Caco-2 (cell line): Measurements from ENCODE around the gene TAGLN. TPM values are rescaled to one million over a fixed set of nuclear protein-coding genes. Genes with fewer than 3 reads are reported as not detected.

ENCODE experiments used
- BruUV-seq: library from RNA; stranded (reverse); fragments of 400-500 nt; replicated peaks from 2 replicates; lab custom pipeline; 2021; lab: Mats Ljungman, UMichigan
- CTCF ChIA-PET: fragments of 300-600 bp; sonication (Branson Sonifier 250); formaldehyde crosslinking; loops from one replicate; lab custom pipeline; 2022; ENCODE audit warnings: antibody characterized with exemption; lab: Charles Lee
- POLR2A ChIA-PET: fragments of 300-600 bp; sonication (Branson Sonifier 250); formaldehyde crosslinking; loops from one replicate; lab custom pipeline; 2022; ENCODE audit warnings: antibody characterized with exemption; lab: Charles Lee
- DNase-seq, 2 experiments: peaks; one replicate each; pipeline versions ENCODE4 v3.0.0 to v3.0.0-alpha.2; 2020 to 2022
- H3K27me3 ChIP-seq: replicated peaks from 2 replicates; pipeline ENCODE4 v1.6.0; 2011; ENCODE audit warnings: low read length; ENCODE audit not compliant: control insufficient read depth, insufficient read depth
- H3K36me3 ChIP-seq: 2 replicates; pipeline ENCODE4 v1.5.1; 2011; ENCODE audit warnings: low read length; ENCODE audit not compliant: control insufficient read depth, insufficient read depth
- H3K4me1 ChIP-seq: fragments of 250-450 bp; sonication (Bioruptor Pico); 2 replicates; pipeline ENCODE4 v1.5.1; 2020; ENCODE audit warnings: mild to moderate bottlenecking
- H3K4me3 ChIP-seq: 2 replicates; pipeline ENCODE4 v1.5.1; 2011; ENCODE audit warnings: low read depth, mild to moderate bottlenecking, control low read depth, low read length
- H3K9me3 ChIP-seq: fragments of 250-450 bp; sonication (Bioruptor Pico); 2 replicates; pipeline ENCODE4 v1.5.1; 2020; ENCODE audit warnings: mild to moderate bottlenecking, moderate library complexity
- H3K27ac Mint-ChIP-seq: one replicate; pipeline ENCODE4 v1.8.0; 2022; ENCODE audit warnings: mixed read lengths; ENCODE audit not compliant: unreplicated experiment
- H3K27me3 Mint-ChIP-seq: one replicate; pipeline ENCODE4 v1.8.0; 2022; ENCODE audit warnings: mixed read lengths; ENCODE audit not compliant: insufficient read depth, unreplicated experiment
- H3K36me3 Mint-ChIP-seq: one replicate; pipeline ENCODE4 v1.8.0; 2022; ENCODE audit warnings: mild to moderate bottlenecking, mixed read lengths; ENCODE audit not compliant: insufficient read depth, unreplicated experiment
- H3K4me1 Mint-ChIP-seq: one replicate; pipeline ENCODE4 v1.8.0; 2022; ENCODE audit warnings: low read depth, mixed read lengths; ENCODE audit not compliant: unreplicated experiment
- H3K4me3 Mint-ChIP-seq: one replicate; pipeline ENCODE4 v1.8.0; 2022; ENCODE audit warnings: mild to moderate bottlenecking, moderate library complexity, mixed read lengths; ENCODE audit not compliant: unreplicated experiment
- H3K9me3 Mint-ChIP-seq: one replicate; pipeline ENCODE4 v1.8.0; 2022; ENCODE audit warnings: mixed read lengths; ENCODE audit not compliant: unreplicated experiment
- intact Hi-C: fragments of 100-400 bp; cut with micrococcal nuclease; formaldehyde crosslinking; loops from one replicate; pipeline ENCODE4 v1.10.0; 2022; ENCODE audit not compliant: unreplicated experiment
- total RNA-seq: library from RNA; stranded (reverse); gene quantifications from 2 replicates; pipeline ENCODE4 v1.2.3, GENCODE V29; 2022
- TF ChIP-seq, protein P1 (sequence below), 2 experiments: fragments of 200-600 bp in 1 of 2; IDR thresholded peaks; 1 replicate in 1 of 2; 2 replicates in 1 of 2; pipeline versions ENCODE4 v1.5.1 to v1.8.0; 2011 to 2022; ENCODE audit warnings: antibody characterized with exemption in 1 of 2, control low read depth in 1 of 2, inconsistent platforms in 1 of 2, low read depth in 1 of 2, low read length in 1 of 2, mild to moderate bottlenecking in 1 of 2, moderate library complexity in 1 of 2; ENCODE audit not compliant: insufficient read depth in 1 of 2, severe bottlenecking in 1 of 2, unreplicated experiment in 1 of 2

TAGLN gene
- total RNA-seq, 1 experiment from 2014 or later: 303 TPM

DNA sequence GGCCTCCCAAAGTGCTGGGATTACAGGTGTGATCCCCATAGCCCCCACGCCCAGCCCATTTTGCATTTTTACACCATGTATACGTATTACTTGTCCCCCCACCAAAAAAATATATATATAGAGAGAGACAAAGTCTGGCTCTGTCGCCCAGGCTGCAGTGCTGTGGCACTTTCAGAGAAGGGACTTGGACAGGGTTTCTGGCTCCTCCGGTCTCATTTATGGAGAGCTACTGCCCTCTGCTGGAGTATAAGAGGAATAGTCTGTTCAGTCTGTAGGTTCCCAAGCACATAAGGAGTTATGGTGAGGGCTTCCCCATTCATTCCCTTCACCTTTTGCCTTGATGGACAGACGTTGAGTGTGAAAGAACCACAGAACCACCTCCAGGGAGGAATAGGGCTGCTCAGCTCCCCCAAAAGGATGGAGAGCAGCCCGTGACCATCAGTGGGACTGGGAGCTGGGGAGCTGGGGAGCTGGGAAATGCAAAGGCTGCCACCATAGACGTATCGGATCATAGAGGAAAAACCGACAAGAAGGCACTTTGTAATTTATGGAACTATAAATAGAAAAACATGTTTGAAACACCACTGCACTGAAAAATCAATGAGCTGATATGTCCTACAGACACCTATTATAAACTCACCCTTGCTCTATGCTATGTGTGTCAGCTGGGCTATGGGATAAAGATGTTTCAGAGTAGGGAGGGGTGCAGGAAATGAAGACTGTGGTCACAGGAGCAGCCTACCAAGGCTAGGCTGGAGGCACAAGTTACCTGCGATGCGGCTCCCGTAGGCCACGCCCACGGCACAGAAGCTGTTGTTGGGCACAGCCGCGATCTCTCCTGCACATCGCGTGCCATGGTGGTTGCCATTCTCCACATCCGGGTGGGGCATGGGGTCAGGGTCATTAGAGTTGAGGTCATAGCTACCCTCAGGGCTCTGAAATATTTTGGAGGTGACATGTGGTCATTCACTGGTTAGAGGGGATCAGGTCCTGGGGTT, 27.5 kb downstream of the TAGLN start:
- Histone ChIP-seq H3K36me3 (peaks cover 4% of the 10 kb centered on the region), H3K4me3 (no peak overlapping the region), H3K4me1 (peaks cover 38% of the 10 kb centered on the region), H3K9me3 (no peaks in the 10 kb centered on the region), H3K27me3 (no peaks in the 10 kb centered on the region)
- H3K4me3 Mint-ChIP-seq: no peak overlapping the region
- TF ChIP-seq, protein P1, sequence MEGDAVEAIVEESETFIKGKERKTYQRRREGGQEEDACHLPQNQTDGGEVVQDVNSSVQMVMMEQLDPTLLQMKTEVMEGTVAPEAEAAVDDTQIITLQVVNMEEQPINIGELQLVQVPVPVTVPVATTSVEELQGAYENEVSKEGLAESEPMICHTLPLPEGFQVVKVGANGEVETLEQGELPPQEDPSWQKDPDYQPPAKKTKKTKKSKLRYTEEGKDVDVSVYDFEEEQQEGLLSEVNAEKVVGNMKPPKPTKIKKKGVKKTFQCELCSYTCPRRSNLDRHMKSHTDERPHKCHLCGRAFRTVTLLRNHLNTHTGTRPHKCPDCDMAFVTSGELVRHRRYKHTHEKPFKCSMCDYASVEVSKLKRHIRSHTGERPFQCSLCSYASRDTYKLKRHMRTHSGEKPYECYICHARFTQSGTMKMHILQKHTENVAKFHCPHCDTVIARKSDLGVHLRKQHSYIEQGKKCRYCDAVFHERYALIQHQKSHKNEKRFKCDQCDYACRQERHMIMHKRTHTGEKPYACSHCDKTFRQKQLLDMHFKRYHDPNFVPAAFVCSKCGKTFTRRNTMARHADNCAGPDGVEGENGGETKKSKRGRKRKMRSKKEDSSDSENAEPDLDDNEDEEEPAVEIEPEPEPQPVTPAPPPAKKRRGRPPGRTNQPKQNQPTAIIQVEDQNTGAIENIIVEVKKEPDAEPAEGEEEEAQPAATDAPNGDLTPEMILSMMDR (IDR thresholded peaks at IDR 0.05; ENCODE audit: insufficient read depth in 1 of 2, low read depth in 1 of 2, low read length in 1 of 2, severe bottlenecking in 1 of 2, unreplicated experiment in 1 of 2): peak; percentile 93 to 96
- peak; percentile 71 to 81 for DNase-seq
- intact Hi-C loops: loop anchor here (1.0 to 2.0 kb wide), 6 partner anchors 28 to 494 kb away; partner anchors contain the start of genes SIDT2 and TAGLN
- H3K27me3 Mint-ChIP-seq: no peaks in the 10 kb centered on the region
- peaks cover 38% of the 10 kb centered on the region for H3K4me1 Mint-ChIP-seq
- ChIA-PET POLR2A (interaction anchor here (0.5 to 1.8 kb wide), 3 partner anchors 48 to 1968 kb away, joined by 3 to 7 read pairs (median 3); partner anchors contain the start of gene SIDT2), CTCF (interaction anchor here (0.5 to 5.1 kb wide), 24 partner anchors 13 to 956 kb away, joined by 3 to 38 read pairs (median 4); partner anchors contain the start of genes APOA5, CEP164, PAFAH1B2 and SIDT2)
- no peak overlapping the region for H3K27ac Mint-ChIP-seq
- BruUV-seq: no TSS peak
- H3K36me3 Mint-ChIP-seq: peaks cover 53% of the 10 kb centered on the region
- H3K9me3 Mint-ChIP-seq: no peaks in the 10 kb centered on the region

DNA sequence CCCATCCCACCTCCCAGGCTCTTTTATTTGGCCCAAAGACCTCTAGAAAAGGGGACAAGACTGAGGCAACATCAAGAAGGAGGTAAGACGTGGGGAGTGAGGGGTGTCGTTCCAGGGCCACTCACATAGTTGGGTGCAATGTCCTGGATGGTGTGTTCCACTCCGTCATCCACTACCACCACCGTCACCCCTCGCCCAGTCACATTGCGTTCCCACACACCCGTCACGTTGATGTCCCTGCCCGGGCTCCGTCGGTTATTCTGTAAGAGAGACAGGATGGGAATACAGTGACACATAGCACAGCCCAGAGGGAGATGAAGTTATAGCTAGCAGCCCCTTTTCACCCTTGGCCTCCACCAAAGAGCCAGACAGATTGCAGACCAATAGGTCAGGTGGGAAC, 28.9 kb downstream of the TAGLN start:
- Mint-ChIP-seq H3K9me3 (no peaks in the 10 kb centered on the region), H3K36me3 (peaks cover 58% of the 10 kb centered on the region), H3K4me1 (peaks cover 30% of the 10 kb centered on the region), H3K27ac (no peak overlapping the region), H3K27me3 (no peaks in the 10 kb centered on the region), H3K4me3 (no peak overlapping the region)
- intact Hi-C loops: no loop called here
- Histone ChIP-seq H3K4me3 (no peak overlapping the region), H3K27me3 (no peaks in the 10 kb centered on the region), H3K9me3 (no peaks in the 10 kb centered on the region), H3K36me3 (peaks cover 4% of the 10 kb centered on the region), H3K4me1 (peaks cover 40% of the 10 kb centered on the region)
- BruUV-seq: no TSS peak
- CTCF ChIA-PET: interaction anchor here (1.9 to 5.1 kb wide), 2 partner anchors 49 to 84 kb away, joined by 11 to 38 read pairs; partner anchors contain the start of genes PAFAH1B2 and SIDT2
- TF ChIP-seq, protein P1 (IDR thresholded peaks at IDR 0.05; ENCODE audit: insufficient read depth in 1 of 2, low read depth in 1 of 2, low read length in 1 of 2, severe bottlenecking in 1 of 2, unreplicated experiment in 1 of 2): no peak
- no peak for DNase-seq
- POLR2A ChIA-PET: no interaction called here

DNA sequence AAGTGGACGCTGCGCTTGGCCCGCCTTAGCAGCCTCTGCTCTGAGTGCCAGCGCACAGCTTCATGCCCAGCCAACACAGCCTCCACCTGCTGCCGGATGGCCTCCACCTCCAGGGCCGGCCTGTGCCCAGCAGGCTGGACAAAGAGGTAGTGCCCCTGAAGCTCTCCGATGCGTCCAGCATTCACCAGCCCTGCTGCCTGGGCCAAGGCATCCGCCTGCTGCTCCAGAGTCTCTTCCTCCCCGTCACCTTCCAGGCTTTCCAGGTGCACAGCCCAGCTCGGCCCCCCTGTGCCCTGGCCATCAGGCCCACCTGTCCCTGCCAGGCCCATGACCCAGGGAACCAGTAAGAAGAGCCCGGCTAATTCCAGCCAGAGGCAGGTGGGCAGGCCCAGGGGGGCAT, 30.2 kb downstream of the TAGLN start:
- H3K4me3 Mint-ChIP-seq: no peak overlapping the region
- H3K9me3 Mint-ChIP-seq: no peaks in the 10 kb centered on the region
- peaks cover 37% of the 10 kb centered on the region for H3K4me1 ChIP-seq
- H3K4me3 ChIP-seq: no peak overlapping the region
- H3K27me3 Mint-ChIP-seq: no peaks in the 10 kb centered on the region
- no peak overlapping the region for H3K27ac Mint-ChIP-seq
- H3K36me3 Mint-ChIP-seq: peaks cover 52% of the 10 kb centered on the region
- intact Hi-C loops: no loop called here
- H3K9me3 ChIP-seq: no peaks in the 10 kb centered on the region
- POLR2A ChIA-PET: no interaction called here
- DNase-seq: no peak
- CTCF ChIA-PET: no interaction called here
- peaks cover 28% of the 10 kb centered on the region for H3K4me1 Mint-ChIP-seq
- peaks cover 2% of the 10 kb centered on the region; the same call in 1 of the 2 replicates for H3K36me3 ChIP-seq
- no TSS peak for BruUV-seq
- no peaks in the 10 kb centered on the region for H3K27me3 ChIP-seq
- TF ChIP-seq, protein P1 (IDR thresholded peaks at IDR 0.05; ENCODE audit: insufficient read depth in 1 of 2, low read depth in 1 of 2, low read length in 1 of 2, severe bottlenecking in 1 of 2, unreplicated experiment in 1 of 2): no peak
